ENCODE results near the gene E2F4.

GRCh38 chr16:67169011-67169451 lies 22.9 kb upstream of the E2F4 start:
- TF ChIP-seq CTCF (conservative IDR thresholded peaks at IDR 0.05; ENCODE audit: low read depth, low read length) (no peak), EZH2 (IDR thresholded peaks at IDR 0.05; ENCODE audit: borderline replicate concordance, low read depth, low read length, poor library complexity, severe bottlenecking) (no peak)

Data from A673 (cell line).